GM12891 (cell line): ENCODE data around the gene CAMSAP2.

ENCODE experiments used
- DNase-seq: peaks from one replicate; pipeline ENCODE4 v3.0.0; 2011; ENCODE audit warnings: low spot score; ENCODE audit not compliant: insufficient read length
- FAIRE-seq: peaks from 2 replicates; lab custom pipeline; 2011; peaks lifted over from hg19 to GRCh38; lab: Jason Lieb, UNC
- PAX5 ChIP-seq: IDR thresholded peaks from 2 replicates; pipeline ENCODE4 v1.6.1; 2011; ENCODE audit warnings: low read length, moderate library complexity, mild to moderate bottlenecking; ENCODE audit not compliant: insufficient read depth, severe bottlenecking
- POLR2A ChIP-seq: IDR thresholded peaks from 2 replicates; pipeline ENCODE4 v1.6.1; 2011; ENCODE audit warnings: low read depth, low read length, control low read depth
- POLR2AphosphoS5 ChIP-seq: IDR thresholded peaks from 2 replicates; pipeline ENCODE4 v1.6.1; 2011; ENCODE audit warnings: low read depth, low read length, control low read depth
- POU2F2 ChIP-seq: IDR thresholded peaks from 2 replicates; pipeline ENCODE4 v1.6.1; 2011; ENCODE audit warnings: low read depth, mild to moderate bottlenecking, control low read depth, low read length, moderate library complexity
- SPI1 ChIP-seq: IDR thresholded peaks from 2 replicates; pipeline ENCODE4 v1.6.1; 2011; ENCODE audit warnings: low read depth, low read length, control low read depth
- TAF1 ChIP-seq: IDR thresholded peaks from 2 replicates; pipeline ENCODE4 v1.6.1; 2011; ENCODE audit warnings: low read depth, low read length, control low read depth

Gene CAMSAP2

DNA sequence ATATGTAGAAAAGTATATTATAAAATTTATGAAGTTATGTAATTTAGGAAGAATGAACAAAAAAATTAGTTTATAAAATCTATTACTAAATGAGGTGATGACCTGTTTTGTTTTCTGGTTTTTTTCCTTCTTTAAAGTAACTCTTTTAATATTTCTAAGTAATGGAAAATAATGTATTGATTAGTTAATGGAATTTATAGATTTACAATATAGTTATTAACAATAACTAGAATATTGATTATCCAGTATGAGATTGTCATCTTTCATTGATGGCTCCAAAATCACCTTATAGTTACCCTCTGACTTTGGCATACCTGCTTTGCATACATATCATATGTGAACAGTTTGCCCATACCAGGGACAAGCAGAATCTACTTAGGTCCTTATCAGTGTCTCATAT, 23.4 kb downstream of the CAMSAP2 start:
- DNase-seq (no peak), FAIRE-seq (no peak)
- TF ChIP-seq PAX5 (no peak), POLR2AphosphoS5 (no peak), POLR2A (no peak), POU2F2 (no peak)

DNA sequence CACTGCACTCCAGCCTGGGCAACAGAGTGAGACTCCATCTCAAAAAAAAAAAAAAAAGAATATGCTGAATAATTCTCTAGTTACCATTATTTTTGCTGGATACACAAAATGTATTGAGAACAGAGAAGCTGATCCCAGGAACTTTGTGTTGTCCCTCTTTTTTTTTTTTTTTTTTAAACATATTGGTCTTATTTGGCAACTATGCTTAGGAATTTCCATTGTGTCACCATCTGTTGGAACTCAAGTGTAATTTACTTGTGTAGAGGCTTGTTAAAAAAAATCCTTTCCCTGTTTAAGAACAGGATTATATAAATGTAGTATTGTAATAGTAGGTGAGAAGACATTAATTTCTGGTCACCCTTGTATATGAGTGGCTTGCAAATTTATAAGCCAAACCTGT, 28.6 kb downstream of the CAMSAP2 start:
- no peak for TF ChIP-seq SPI1
- TF ChIP-seq PAX5, result no peak
- TF ChIP-seq POLR2A, result no peak
- DNase-seq (no peak), FAIRE-seq (no peak)

DNA sequence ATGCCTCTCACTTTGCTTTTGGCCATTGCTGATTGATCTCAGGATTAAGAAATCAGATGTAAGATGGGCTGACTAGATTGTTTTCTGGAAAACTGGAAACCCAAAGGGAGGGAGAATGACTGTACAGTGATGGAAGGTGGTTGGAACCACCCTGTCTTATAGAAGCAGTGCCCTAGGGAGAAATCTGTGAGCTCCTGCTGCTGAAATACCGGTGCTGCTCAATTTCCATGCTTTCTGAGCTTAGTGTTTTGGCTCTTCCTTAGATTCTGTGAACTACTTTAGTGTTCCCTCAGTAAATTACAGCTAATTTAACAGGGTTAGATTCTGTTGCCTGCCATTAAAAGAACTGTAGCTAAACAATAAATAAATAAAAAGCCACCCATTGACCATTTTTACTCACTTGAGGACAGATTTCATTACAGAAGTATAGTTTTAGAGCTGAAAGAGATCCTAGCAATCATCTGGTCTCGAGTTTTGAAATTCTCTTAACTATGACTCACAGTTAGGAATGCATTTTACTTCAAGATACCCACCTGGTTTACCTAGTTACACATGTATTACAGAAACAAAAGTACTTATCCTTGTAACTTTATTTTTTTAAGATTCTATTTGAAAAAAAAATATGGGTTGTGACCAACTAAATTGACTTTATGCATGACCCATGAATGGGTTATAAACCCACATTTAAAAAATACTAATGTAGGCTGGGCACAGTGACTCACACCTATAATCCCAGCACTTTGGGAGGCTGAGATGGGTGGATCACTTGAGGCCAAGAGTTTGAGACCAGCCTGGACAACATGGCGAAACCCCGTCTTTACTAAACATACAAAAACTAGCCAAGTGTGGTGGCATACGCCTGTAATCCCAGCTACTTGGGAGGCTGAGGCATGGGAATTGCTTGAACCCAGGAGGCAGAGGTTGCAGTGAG, 33.2 kb downstream of the CAMSAP2 start:
- TF ChIP-seq POLR2A (no peak), SPI1 (no peak), POU2F2 (no peak), TAF1 (no peak), POLR2AphosphoS5 (no peak), PAX5 (no peak)
- DNase-seq, result no peak
- FAIRE-seq, result peak; percentile 45

DNA sequence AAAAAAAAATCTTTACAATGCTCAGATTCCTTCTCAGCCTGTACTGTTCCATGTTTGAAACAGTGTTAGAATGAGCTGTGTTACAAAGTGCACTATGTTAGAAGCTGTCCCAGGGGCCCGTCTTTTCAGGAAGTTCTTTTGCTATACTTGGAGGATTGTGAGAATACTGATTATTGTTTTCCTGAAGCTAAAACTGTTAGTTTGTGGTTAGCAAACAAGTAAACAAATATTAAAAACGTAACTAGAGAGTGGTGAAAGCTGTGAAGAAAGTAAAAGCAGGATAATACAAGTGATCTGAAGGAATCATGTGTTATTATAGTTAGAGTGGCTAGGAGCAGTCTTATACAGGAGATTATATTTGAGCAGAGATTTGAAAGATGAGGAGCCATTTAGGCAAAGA, 35.6 kb downstream of the CAMSAP2 start:
- TF ChIP-seq POU2F2 (no peak), SPI1 (no peak), TAF1 (no peak), POLR2A (no peak), POLR2AphosphoS5 (no peak), PAX5 (no peak)
- FAIRE-seq (no peak), DNase-seq (no peak)

DNA sequence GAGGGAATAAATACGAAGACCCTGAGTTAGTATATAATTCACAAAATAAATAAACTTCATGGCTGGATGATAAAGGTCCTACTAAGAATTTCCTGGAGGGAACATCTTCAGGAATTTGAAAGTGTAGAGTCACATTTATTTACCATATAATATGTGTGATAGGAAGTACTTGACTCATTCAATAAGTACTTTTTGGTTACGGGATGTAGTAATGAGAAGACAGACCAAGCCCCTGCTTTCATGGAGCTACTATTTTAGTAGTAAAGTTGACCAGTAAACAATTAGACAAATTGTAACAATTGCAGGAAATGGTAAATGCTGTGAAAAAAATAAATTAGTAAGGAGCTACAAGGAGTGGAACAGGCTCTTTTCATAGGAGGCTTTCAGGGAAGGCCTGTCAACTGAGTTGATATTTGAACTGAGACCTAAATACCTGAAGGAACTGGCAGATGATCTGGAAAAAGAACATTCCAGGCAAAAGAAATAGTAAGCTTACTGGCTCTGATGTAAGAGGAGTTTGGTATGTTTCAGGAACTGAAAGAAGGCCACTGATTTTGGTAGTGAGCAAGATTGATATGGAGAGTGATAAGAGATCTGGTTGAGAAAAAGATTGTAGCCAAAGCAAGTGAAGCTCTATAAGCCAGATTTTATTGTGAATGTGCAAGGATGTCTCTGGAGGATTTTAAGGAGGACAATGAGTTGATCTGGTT, 36.2 kb downstream of the CAMSAP2 start:
- FAIRE-seq (peak; percentile 60), DNase-seq (no peak)
- TF ChIP-seq TAF1 (no peak), PAX5 (no peak), POU2F2 (no peak), POLR2AphosphoS5 (no peak), POLR2A (no peak), SPI1 (peak; percentile 95)

DNA sequence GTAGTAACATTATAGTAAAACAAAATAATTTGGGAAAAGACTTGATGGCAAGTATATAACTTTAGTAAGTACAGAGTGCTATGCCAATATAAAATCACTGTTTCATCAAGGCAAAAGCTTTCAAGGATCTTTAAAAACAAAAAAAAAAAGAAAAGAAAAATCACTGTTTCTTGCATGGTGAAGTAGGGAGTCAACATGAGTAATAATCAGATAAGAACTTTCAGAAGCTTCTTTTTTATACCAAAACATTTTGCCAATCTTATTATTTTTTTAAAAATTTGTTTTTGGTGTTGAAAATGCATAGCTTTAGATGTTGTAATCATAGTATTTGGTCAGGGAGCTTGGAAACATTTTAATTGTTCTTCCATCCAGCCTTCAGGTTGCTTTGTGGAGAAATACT, 37.2 kb downstream of the CAMSAP2 start:
- TF ChIP-seq PAX5 (no peak), POLR2AphosphoS5 (no peak), SPI1 (no peak), POU2F2 (no peak), TAF1 (no peak), POLR2A (no peak)
- no peak for DNase-seq
- no peak for FAIRE-seq

DNA sequence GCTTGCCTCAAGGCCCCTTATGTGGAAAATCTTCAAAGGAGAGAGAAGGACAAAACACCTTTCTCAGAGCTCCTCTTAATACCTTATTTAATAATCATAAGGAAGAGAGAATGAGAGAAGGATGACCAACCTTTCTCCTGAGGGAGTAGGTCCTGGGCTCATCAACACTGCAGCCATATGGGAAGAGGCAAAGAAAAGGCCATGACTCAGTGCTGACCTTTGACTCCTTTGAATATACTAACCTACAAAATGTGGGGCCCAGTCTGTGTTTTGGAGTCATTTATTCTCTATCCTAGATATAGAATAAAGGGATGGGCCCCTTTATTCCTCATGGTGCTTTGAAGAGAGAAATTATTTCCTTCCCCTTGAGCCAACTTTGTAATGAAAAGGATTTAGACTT, 38.3 kb downstream of the CAMSAP2 start:
- FAIRE-seq, result no peak
- DNase-seq, result no peak
- TF ChIP-seq POLR2A (no peak), POLR2AphosphoS5 (no peak), TAF1 (no peak), PAX5 (no peak), SPI1 (no peak), POU2F2 (no peak)

DNA sequence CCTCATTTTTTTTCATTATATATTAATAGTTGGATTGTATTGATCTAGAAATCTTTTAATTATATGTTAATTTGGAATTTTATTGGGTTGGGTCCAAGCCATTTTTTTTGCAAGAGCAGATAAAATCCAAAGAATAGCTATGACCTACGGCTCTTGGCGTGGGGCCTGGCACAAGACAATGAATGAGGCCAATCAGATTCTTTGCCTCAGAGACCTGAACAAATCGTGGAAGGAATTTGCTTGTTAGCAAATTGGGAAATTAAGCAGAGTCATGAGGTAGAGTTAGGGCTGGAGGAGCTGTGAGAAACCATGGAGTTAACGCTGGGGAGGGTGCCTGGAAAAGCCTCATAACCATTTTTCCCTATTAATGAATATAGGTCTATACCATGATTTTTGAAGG, 40.1 kb downstream of the CAMSAP2 start:
- FAIRE-seq (no peak), DNase-seq (no peak)
- TF ChIP-seq POU2F2, result no peak
- no peak for TF ChIP-seq POLR2A
- TF ChIP-seq TAF1, result no peak
- TF ChIP-seq PAX5, result no peak
- TF ChIP-seq SPI1, result no peak
- no peak for TF ChIP-seq POLR2AphosphoS5

DNA sequence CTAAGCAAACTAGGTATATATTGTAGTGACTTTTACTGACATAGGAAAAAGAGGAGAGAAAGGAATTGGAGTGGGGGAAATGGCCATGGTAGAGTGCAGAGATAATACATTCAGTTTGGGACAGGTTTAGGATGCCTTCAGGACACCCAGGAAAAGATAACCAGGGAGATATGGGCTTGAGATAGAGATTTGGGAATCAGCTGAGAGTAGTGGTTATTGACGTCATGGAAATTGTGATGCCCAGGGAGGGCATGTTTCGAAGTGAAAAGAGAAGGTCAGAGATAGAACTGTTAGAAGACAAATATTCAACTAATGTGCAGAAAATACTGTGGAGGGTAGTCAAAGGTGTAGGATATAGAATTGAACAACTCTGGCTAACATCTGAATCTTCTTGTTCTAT, 40.6 kb downstream of the CAMSAP2 start:
- DNase-seq (no peak), FAIRE-seq (no peak)
- no peak for TF ChIP-seq PAX5
- TF ChIP-seq POU2F2, result no peak

DNA sequence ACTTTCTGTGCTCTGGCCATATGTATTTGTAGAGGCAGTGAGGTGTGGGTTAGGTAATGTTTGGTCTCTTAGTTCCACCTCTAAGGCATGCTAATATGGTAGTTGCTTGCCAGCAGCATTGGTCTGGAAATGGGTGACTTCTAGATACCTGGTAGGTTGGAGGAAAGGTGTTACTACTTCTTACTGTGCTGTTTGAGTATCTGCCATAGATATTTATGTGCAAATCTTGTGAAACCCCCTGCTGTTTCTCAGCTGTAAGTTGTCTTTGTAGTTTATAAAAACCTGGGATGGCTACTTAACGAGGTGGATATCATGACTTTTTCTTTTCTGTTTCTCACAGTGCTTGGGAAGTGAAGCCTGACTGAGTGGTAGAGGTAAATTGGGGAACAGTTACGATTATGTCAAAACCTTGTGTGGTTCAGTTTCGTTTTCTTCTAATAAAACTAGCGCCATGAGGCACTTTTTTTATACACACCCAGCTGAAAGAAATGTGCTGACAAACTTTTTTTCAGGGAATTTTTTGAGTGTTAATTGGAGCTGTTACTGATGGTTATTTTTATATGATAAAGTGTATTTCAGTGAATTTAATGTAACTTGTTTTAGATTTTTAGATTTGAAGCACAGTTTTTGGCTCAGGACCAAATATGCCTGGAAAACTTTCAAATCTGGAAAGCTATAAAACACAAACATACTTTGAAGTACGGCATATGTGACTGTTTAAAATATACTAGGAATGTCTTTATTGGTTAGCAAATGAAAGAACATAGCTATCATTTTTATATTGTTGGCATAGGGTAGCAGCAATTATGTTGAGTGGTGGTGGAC, 42.1 kb downstream of the CAMSAP2 start:
- no peak for DNase-seq
- FAIRE-seq, result peak; percentile 83
- TF ChIP-seq POLR2A, result no peak
- TF ChIP-seq POU2F2, result no peak
- no peak for TF ChIP-seq TAF1
- TF ChIP-seq PAX5, result no peak
- TF ChIP-seq POLR2AphosphoS5, result no peak
